Left forelimb (tissue), 1 donor: Measurements from ENCODE around the gene NPAS1.
"Not testable (repeated sequence)": the region's sequence is repeated elsewhere in the genome, so short reads cannot be mapped to it uniquely, and the experiment has no call there.

ENCODE experiments used
- DNase-seq: peaks from one replicate; pipeline ENCODE4 v3.0.0-alpha.2; 2018; ENCODE audit warnings: low spot score

Gene NPAS1

GRCh38 chr19:47047763-47048405 lies 28.2 kb downstream of the NPAS1 start:
- peak; percentile 86 for DNase-seq

- DNase-seq: no peak
These were observed 29.7 kb downstream of the NPAS1 start for GRCh38 chr19:47049307-47049700.

- not testable (repeated sequence) for DNase-seq
These were observed 30.9 kb downstream of the NPAS1 start for GRCh38 chr19:47050562-47050961.

- no peak for DNase-seq
These were observed 36.8 kb downstream of the NPAS1 start for GRCh38 chr19:47056411-47056810.

GRCh38 chr19:47057328-47057727 lies 37.7 kb downstream of the NPAS1 start:
- no peak for DNase-seq

- no peak for DNase-seq
These were observed 39.0 kb downstream of the NPAS1 start for GRCh38 chr19:47058621-47059022.

GRCh38 chr19:47063874-47064273 lies 44.2 kb downstream of the NPAS1 start:
- no peak for DNase-seq

GRCh38 chr19:47065242-47065641 lies 45.6 kb downstream of the NPAS1 start:
- no peak for DNase-seq

GRCh38 chr19:47066376-47067214 lies 47.0 kb downstream of the NPAS1 start:
- DNase-seq: no peak

- DNase-seq: no peak
These were observed 47.7 kb downstream of the NPAS1 start for GRCh38 chr19:47067215-47067847.

GRCh38 chr19:47068246-47068645 lies 48.6 kb downstream of the NPAS1 start:
- no peak for DNase-seq

GRCh38 chr19:47068876-47069406 lies 49.3 kb downstream of the NPAS1 start:
- no peak for DNase-seq

- DNase-seq: no peak
These were observed 50.2 kb downstream of the NPAS1 start for GRCh38 chr19:47069795-47070194.

- no peak for DNase-seq
These were observed 51.1 kb downstream of the NPAS1 start for GRCh38 chr19:47070756-47071155.

- DNase-seq: no peak
These were observed 52.1 kb downstream of the NPAS1 start for GRCh38 chr19:47071731-47072130.

- DNase-seq: no peak
These were observed 52.7 kb downstream of the NPAS1 start for GRCh38 chr19:47072323-47072722.

- DNase-seq: no peak
These were observed 53.9 kb downstream of the NPAS1 start for GRCh38 chr19:47073574-47073973.

- DNase-seq: no peak
These were observed 55.0 kb downstream of the NPAS1 start for GRCh38 chr19:47074621-47075020.

- no peak for DNase-seq
These were observed 55.7 kb downstream of the NPAS1 start for GRCh38 chr19:47075179-47075810.

- no peak for DNase-seq
These were observed 56.3 kb downstream of the NPAS1 start for GRCh38 chr19:47075941-47076340.

- not testable (repeated sequence) for DNase-seq
These were observed 58.7 kb downstream of the NPAS1 start for GRCh38 chr19:47078351-47078750.

GRCh38 chr19:47081095-47081494 lies 61.5 kb downstream of the NPAS1 start:
- DNase-seq: no peak
